ENCODE measurements around the gene MOSMO.

The MOSMO gene

DNA sequence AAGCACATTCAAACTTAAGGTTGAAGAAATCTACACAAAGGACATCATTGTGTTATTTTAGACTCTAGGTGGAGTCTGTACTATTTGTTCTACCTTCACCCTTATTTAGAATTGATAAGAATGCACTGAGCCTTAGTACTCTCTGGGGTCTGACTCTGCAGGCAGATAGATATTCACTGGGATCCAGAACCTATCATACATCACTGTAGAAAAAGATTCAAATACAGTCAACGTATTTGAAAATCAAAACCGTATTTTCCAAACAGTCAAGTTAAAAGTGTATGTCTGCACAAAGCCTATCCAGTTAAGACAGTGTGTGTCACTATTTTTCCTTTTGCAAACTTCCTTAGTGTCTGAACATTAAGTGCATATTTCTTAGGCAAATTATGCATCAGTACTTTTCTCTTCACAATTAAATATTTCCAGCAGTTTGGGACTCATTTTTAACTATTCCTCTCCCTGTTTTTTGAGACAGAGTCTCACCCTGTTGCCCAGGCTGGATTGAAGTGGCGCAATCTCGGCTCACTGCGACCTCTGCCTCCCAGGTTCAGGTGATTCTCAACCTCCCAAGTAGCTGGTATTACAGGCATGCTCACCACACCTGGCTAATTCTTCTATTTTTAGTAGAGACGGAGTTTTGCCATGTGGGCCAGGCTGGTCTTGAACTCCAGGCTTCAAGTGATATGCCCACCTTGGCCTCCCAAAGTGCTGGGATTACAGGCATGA, 22.3 kb downstream of the MOSMO start:
- TF ChIP-seq, protein P1, sequence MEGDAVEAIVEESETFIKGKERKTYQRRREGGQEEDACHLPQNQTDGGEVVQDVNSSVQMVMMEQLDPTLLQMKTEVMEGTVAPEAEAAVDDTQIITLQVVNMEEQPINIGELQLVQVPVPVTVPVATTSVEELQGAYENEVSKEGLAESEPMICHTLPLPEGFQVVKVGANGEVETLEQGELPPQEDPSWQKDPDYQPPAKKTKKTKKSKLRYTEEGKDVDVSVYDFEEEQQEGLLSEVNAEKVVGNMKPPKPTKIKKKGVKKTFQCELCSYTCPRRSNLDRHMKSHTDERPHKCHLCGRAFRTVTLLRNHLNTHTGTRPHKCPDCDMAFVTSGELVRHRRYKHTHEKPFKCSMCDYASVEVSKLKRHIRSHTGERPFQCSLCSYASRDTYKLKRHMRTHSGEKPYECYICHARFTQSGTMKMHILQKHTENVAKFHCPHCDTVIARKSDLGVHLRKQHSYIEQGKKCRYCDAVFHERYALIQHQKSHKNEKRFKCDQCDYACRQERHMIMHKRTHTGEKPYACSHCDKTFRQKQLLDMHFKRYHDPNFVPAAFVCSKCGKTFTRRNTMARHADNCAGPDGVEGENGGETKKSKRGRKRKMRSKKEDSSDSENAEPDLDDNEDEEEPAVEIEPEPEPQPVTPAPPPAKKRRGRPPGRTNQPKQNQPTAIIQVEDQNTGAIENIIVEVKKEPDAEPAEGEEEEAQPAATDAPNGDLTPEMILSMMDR (IDR thresholded peaks at IDR 0.05), result no peak

GRCh38 chr16:22031483-22032083, 23.7 kb downstream of the MOSMO start:
- TF ChIP-seq, protein P1 (IDR thresholded peaks at IDR 0.05), result no peak

GRCh38 chr16:22034503-22034902, 26.6 kb downstream of the MOSMO start:
- TF ChIP-seq, protein P1 (IDR thresholded peaks at IDR 0.05), result no peak

GRCh38 chr16:22035153-22035552, 27.2 kb downstream of the MOSMO start:
- TF ChIP-seq, protein P1 (IDR thresholded peaks at IDR 0.05), result no peak

DNA sequence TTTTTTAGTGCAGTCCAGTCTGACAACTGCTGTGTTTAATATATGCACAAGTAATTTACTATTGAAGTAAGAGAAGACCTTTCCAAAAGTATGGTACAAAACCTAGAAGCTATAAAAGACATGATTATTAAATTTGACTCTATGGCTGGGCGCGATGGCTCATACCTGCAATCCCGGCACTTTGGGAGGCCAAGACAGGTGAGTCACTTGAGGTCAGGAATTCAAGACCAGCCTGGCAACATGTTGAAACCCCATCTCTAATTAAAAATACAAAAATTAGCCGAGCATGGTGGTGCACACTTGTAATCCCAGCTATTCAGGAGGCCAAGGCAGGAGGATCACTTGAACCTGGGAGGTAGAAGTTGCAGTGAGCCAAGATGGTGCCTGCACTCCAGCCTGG, 43.1 kb downstream of the MOSMO start:
- TF ChIP-seq, protein P1 (IDR thresholded peaks at IDR 0.05), result no peak

GRCh38 chr16:22052980-22053379, 45.1 kb downstream of the MOSMO start:
- TF ChIP-seq, protein P1 (IDR thresholded peaks at IDR 0.05), result no peak

GRCh38 chr16:22053921-22054341, 46.0 kb downstream of the MOSMO start:
- TF ChIP-seq, protein P1 (IDR thresholded peaks at IDR 0.05), result no peak
